Fibroblast of lung (primary cell): ENCODE results near the gene LCE3A. TPM values are rescaled to one million over a fixed set of nuclear protein-coding genes. Genes with fewer than 3 reads are reported as not detected.
"Not testable (repeated sequence)": the region's sequence is repeated elsewhere in the genome, so short reads cannot be mapped to it uniquely, and the experiment has no call there.

Experiments used
- DNase-seq, 2 donors: peaks; one replicate each; pipeline versions ENCODE4 v3.0.0 to v3.0.0-alpha.2; 2010; ENCODE audit warnings: low read depth in 2 of 2
- H2AFZ ChIP-seq: 2 replicates; pipeline ENCODE4 v1.5.1; 2012; ENCODE audit warnings: low read length, control low read depth, inconsistent platforms
- H3K27ac ChIP-seq: 2 replicates; pipeline ENCODE4 v1.5.1; 2011; ENCODE audit warnings: low read length, control low read depth; ENCODE audit not compliant: insufficient read depth
- H3K27me3 ChIP-seq: 2 replicates; pipeline ENCODE4 v1.5.1; 2011; ENCODE audit warnings: mild to moderate bottlenecking, low read length; ENCODE audit not compliant: control insufficient read depth, insufficient read depth
- H3K36me3 ChIP-seq: 2 replicates; pipeline ENCODE4 v1.5.1; 2011; ENCODE audit warnings: low read length; ENCODE audit not compliant: control insufficient read depth, insufficient read depth
- H3K4me1 ChIP-seq: 2 replicates; pipeline ENCODE4 v1.5.1; 2011; ENCODE audit warnings: low read length; ENCODE audit not compliant: control insufficient read depth, insufficient read depth; ENCODE audit errors: extremely low read depth
- H3K4me2 ChIP-seq: 2 replicates; pipeline ENCODE4 v1.5.1; 2011; ENCODE audit warnings: low read length, control low read depth; ENCODE audit not compliant: insufficient read depth; ENCODE audit errors: extremely low read depth
- H3K4me3 ChIP-seq, 4 experiments: fragments of 200-600 bp in 1 of 4; sonication (generic) in 1 of 4; replicated peaks in 1 of 4; 2 replicates each; pipeline ENCODE4 v1.5.1; 2011 to 2016; ENCODE audit warnings: low read length in 4 of 4, low read depth in 3 of 4, mild to moderate bottlenecking in 3 of 4, control low read depth in 2 of 4, inconsistent platforms in 1 of 4, mixed read lengths in 1 of 4; ENCODE audit not compliant: insufficient read depth in 1 of 4; ENCODE audit errors: control extremely low read depth in 1 of 4
- H3K79me2 ChIP-seq: 2 replicates; pipeline ENCODE4 v1.5.1; 2012; ENCODE audit warnings: mild to moderate bottlenecking, low read length, inconsistent platforms; ENCODE audit not compliant: control insufficient read depth, insufficient read depth
- H3K9ac ChIP-seq: 2 replicates; pipeline ENCODE4 v1.5.1; 2011; ENCODE audit warnings: mild to moderate bottlenecking, low read length, control low read depth; ENCODE audit not compliant: insufficient read depth
- H3K9me3 ChIP-seq: 2 replicates; pipeline ENCODE4 v1.5.1; 2012; ENCODE audit warnings: low read depth, low read length; ENCODE audit not compliant: control insufficient read depth, insufficient read depth
- H4K20me1 ChIP-seq: 2 replicates; pipeline ENCODE4 v1.5.1; 2011; ENCODE audit warnings: low read length; ENCODE audit not compliant: control insufficient read depth, insufficient read depth; ENCODE audit errors: extremely low read depth
- CTCF ChIP-seq, 2 donors: IDR thresholded peaks in 1 of 2; conservative IDR thresholded peaks in 1 of 2; 1 replicate in 1 of 2; 2 replicates in 1 of 2; pipeline ENCODE4 v1.5.1; 2011 to 2012; ENCODE audit warnings: low read length in 2 of 2, control low read depth in 1 of 2, inconsistent platforms in 1 of 2, low read depth in 1 of 2, mild to moderate bottlenecking in 1 of 2
- EZH2 ChIP-seq: IDR thresholded peaks from 2 replicates; pipeline ENCODE4 v1.5.1; 2012; ENCODE audit warnings: low read length, control low read depth, mild to moderate bottlenecking; ENCODE audit errors: missing control alignments
- polyA plus RNA-seq, 2 donors: library from polyadenylated mRNA; depleted of rRNA in 1 of 2; stranded (reverse) in 1 of 2; unstranded in 1 of 2; fragments of >200 nt; gene quantifications; 2 replicates each; pipeline ENCODE4 v1.2.1, GENCODE V29; 2011 to 2012; ENCODE audit warnings: missing spikeins in 1 of 2
- total RNA-seq: library from RNA; depleted of rRNA; stranded (reverse); fragments of >200 nt; gene quantifications from 2 replicates; pipeline ENCODE4 v1.2.1, GENCODE V29; 2014

LCE3A gene
- total and polyA plus RNA-seq, 2 donors (not counting 1 experiment from before 2014, with no cell fraction given): not detected

DNA sequence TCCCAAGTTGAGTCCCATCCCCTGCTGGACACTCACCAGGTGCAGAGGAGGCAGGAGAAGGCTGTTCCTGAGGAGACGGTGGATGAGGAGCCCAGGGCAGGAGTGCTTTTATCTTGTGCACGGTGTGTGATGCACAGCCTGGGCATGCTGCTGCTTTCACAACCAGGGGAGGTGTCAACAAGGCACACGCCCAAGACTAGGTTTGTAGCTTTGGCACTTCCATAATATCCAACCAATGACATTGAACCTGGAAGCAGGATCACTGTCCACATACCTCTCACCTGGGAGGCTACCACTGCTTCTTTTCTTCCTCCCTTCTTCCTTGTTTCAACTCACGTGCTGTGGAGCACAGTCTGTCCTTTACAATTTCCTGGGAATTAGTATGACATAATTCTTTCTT, 42.5 kb downstream of the LCE3A start, which contains the start of gene LCE3D:
Gene LCE3D (minus strand): TSS at position 84 of the 400 bp plus-strand sequence. CDS start 580 bp downstream, outside the sequence.
- H3K4me3 ChIP-seq: no peak within 1 kb of the TSS
- no peaks in the 10 kb centered on the region for H3K36me3 ChIP-seq
- no peak for DNase-seq
- H4K20me1 ChIP-seq: no peaks in the 10 kb centered on the region
- H3K4me1 ChIP-seq: no peaks in the 10 kb centered on the region
- H3K9me3 ChIP-seq: no peaks in the 10 kb centered on the region
- H3K4me2 ChIP-seq: no peak within 1 kb of the TSS
- no peak within 1 kb of the TSS for H3K9ac ChIP-seq
- H3K79me2 ChIP-seq: no peaks in the 10 kb centered on the region
- TF ChIP-seq EZH2: no peak
- no peak for TF ChIP-seq CTCF (conservative IDR thresholded peaks at IDR 0.05 in 1 of 2, IDR thresholded peaks at IDR 0.05 in 1 of 2; ENCODE audit: low read depth in 1 of 2, low read length in 2 of 2)
- no peak within 1 kb of the TSS for H3K27ac ChIP-seq
- H3K27me3 ChIP-seq: no peaks in the 10 kb centered on the region
- H2AFZ ChIP-seq: no peak within 1 kb of the TSS

GRCh38 chr1:152579526-152579925, 43.4 kb downstream of the LCE3A start:
- not testable (repeated sequence) for H3K4me2 ChIP-seq, DNase-seq, H3K4me1 ChIP-seq, H2AFZ ChIP-seq, H3K36me3 ChIP-seq, H4K20me1 ChIP-seq, H3K9ac ChIP-seq, H3K9me3 ChIP-seq, H3K4me3 ChIP-seq, H3K79me2 ChIP-seq, H3K27ac ChIP-seq, H3K27me3 ChIP-seq

DNA sequence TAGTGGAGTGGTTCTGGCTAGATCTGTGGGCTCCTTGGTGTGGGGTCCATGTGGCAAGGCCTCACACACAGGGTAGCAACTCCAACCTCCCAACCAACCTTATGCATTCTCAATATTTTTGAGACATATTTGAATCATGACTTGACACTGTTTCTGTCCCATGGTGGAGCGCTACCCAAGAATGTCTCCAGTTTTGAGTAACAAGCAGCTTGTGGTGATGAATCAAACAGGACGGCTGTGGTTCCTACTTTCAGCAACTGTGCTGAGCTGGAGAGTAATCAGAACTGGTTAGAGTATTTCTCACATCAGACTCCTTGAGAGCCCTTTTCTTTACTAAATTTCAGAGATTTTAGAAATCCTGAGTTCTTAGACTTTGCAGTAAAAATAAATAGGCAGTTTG, 45.7 kb downstream of the LCE3A start:
- no peak overlapping the region for H2AFZ ChIP-seq
- H3K4me2 ChIP-seq: no peak overlapping the region
- no peak overlapping the region for H3K27ac ChIP-seq
- no peaks in the 10 kb centered on the region for H4K20me1 ChIP-seq
- no peaks in the 10 kb centered on the region for H3K79me2 ChIP-seq
- DNase-seq: no peak
- no peaks in the 10 kb centered on the region for H3K9me3 ChIP-seq
- H3K36me3 ChIP-seq: no peaks in the 10 kb centered on the region
- no peak overlapping the region for H3K9ac ChIP-seq
- no peaks in the 10 kb centered on the region for H3K4me1 ChIP-seq
- no peak overlapping the region for H3K4me3 ChIP-seq
- no peak for TF ChIP-seq CTCF (conservative IDR thresholded peaks at IDR 0.05 in 1 of 2, IDR thresholded peaks at IDR 0.05 in 1 of 2; ENCODE audit: low read depth in 1 of 2, low read length in 2 of 2)
- TF ChIP-seq EZH2: no peak
- no peaks in the 10 kb centered on the region for H3K27me3 ChIP-seq

Other genes starting within 250 kb of the LCE3A start
- gene CRNN, start 208.8 kb downstream of the LCE3A start, total RNA-seq: not detected in 2 replicates
- not detected in 2 replicates for gene CRNN, start 208.8 kb downstream of the LCE3A start, polyA plus RNA-seq
- gene LCE5A, start 112.3 kb downstream of the LCE3A start, total RNA-seq: not detected in 2 replicates
- gene LCE5A, start 112.3 kb downstream of the LCE3A start, polyA plus RNA-seq: not detected in 2 replicates
- gene CRCT1, start 108.6 kb downstream of the LCE3A start, total RNA-seq: not detected in 2 replicates
- gene CRCT1, start 108.6 kb downstream of the LCE3A start, polyA plus RNA-seq: not detected in 2 replicates
- gene LCE3E, start 56.3 kb downstream of the LCE3A start, total RNA-seq: not detected in 2 replicates
- not detected in 2 replicates for gene LCE3E, start 56.3 kb downstream of the LCE3A start, polyA plus RNA-seq
- gene LCE3D, start 42.6 kb downstream of the LCE3A start, total RNA-seq: not detected in 2 replicates
- gene LCE3D, start 42.6 kb downstream of the LCE3A start, polyA plus RNA-seq: not detected in 2 replicates
- gene LCE3C, start 22.9 kb downstream of the LCE3A start, total RNA-seq: not detected in 2 replicates
- not detected in 2 replicates for gene LCE3C, start 22.9 kb downstream of the LCE3A start, polyA plus RNA-seq
- gene LCE3B, start 9.3 kb downstream of the LCE3A start, total RNA-seq: not detected in 2 replicates
- not detected in 2 replicates for gene LCE3B, start 9.3 kb downstream of the LCE3A start, polyA plus RNA-seq
- not detected in 2 replicates for gene LCE2D, start 40.3 kb upstream of the LCE3A start, total RNA-seq
- gene LCE2D, start 40.3 kb upstream of the LCE3A start, polyA plus RNA-seq: not detected in 2 replicates
- gene LCE2C, start 52.2 kb upstream of the LCE3A start, total RNA-seq: not detected in 2 replicates
- 0.12 and 1.5 TPM in 2 replicates for gene LCE2C, start 52.2 kb upstream of the LCE3A start, polyA plus RNA-seq
- not detected in 2 replicates for gene LCE2B, start 63.0 kb upstream of the LCE3A start, total RNA-seq
- 0.17 and 0.53 TPM in 2 replicates for gene LCE2B, start 63.0 kb upstream of the LCE3A start, polyA plus RNA-seq
- 0.33 TPM in 1 of 2 replicates, not detected in the other for gene LCE2A, start 75.2 kb upstream of the LCE3A start, total RNA-seq
- 0.91 and 8.1 TPM in 2 replicates for gene LCE2A, start 75.2 kb upstream of the LCE3A start, polyA plus RNA-seq
- not detected in 2 replicates for gene LCE4A, start 85.1 kb upstream of the LCE3A start, total RNA-seq
- not detected in 2 replicates for gene LCE4A, start 85.1 kb upstream of the LCE3A start, polyA plus RNA-seq
- gene KPRP, start 134.9 kb upstream of the LCE3A start, total RNA-seq: not detected in 2 replicates
- 0.33 and 0.63 TPM in 2 replicates for gene KPRP, start 134.9 kb upstream of the LCE3A start, polyA plus RNA-seq
- not detected in 2 replicates for gene LCE1F, start 152.0 kb upstream of the LCE3A start, total RNA-seq
- gene LCE1F, start 152.0 kb upstream of the LCE3A start, polyA plus RNA-seq: not detected in 2 replicates
- gene LCE1E, start 163.2 kb upstream of the LCE3A start, total RNA-seq: not detected in 2 replicates
- 0.08 and 0.14 TPM in 2 replicates for gene LCE1E, start 163.2 kb upstream of the LCE3A start, polyA plus RNA-seq
- not detected in 2 replicates for gene LCE1D, start 173.6 kb upstream of the LCE3A start, total RNA-seq
- gene LCE1D, start 173.6 kb upstream of the LCE3A start, polyA plus RNA-seq: not detected in 2 replicates
- not detected in 2 replicates for gene LCE1C, start 183.5 kb upstream of the LCE3A start, total RNA-seq
- gene LCE1C, start 183.5 kb upstream of the LCE3A start, polyA plus RNA-seq: not detected in 2 replicates
- not detected in 2 replicates for gene LCE1B, start 188.9 kb upstream of the LCE3A start, total RNA-seq
- not detected in 2 replicates for gene LCE1B, start 188.9 kb upstream of the LCE3A start, polyA plus RNA-seq
- gene LCE1A, start 204.4 kb upstream of the LCE3A start, total RNA-seq: not detected in 2 replicates
- not detected in 2 replicates for gene LCE1A, start 204.4 kb upstream of the LCE3A start, polyA plus RNA-seq
- not detected in 2 replicates for gene LCE6A, start 219.8 kb upstream of the LCE3A start, total RNA-seq
- not detected in 2 replicates for gene LCE6A, start 219.8 kb upstream of the LCE3A start, polyA plus RNA-seq
- gene LCE7A, start 236.9 kb upstream of the LCE3A start, total RNA-seq: not detected in 2 replicates
- gene LCE7A, start 236.9 kb upstream of the LCE3A start, polyA plus RNA-seq: not detected in 2 replicates